ENCODE results near the gene DACH2. TPM values are rescaled to one million over a fixed set of nuclear protein-coding genes. Genes with fewer than 3 reads are reported as not detected.

The DACH2 gene
- total RNA-seq, 2 experiments from 2014 or later: not detected

Other genes starting within 250 kb of the DACH2 start
- gene CHM, start 100.9 kb upstream of the DACH2 start, total RNA-seq: 10 to 100 TPM in 1 of 2 experiments, 1 to 10 TPM in 1; 9.9 to 13.6 TPM

All from activated naive CD4-positive, alpha-beta T cell treated with anti-CD3 and anti-CD28 coated beads for 36 hours (primary cell).